Measurements from ENCODE around the gene PITPNB. TPM values are rescaled to one million over a fixed set of nuclear protein-coding genes. Genes with fewer than 3 reads are reported as not detected.

Gene PITPNB
- total RNA-seq, 1 experiment from 2014 or later: 70.7 TPM

DNA sequence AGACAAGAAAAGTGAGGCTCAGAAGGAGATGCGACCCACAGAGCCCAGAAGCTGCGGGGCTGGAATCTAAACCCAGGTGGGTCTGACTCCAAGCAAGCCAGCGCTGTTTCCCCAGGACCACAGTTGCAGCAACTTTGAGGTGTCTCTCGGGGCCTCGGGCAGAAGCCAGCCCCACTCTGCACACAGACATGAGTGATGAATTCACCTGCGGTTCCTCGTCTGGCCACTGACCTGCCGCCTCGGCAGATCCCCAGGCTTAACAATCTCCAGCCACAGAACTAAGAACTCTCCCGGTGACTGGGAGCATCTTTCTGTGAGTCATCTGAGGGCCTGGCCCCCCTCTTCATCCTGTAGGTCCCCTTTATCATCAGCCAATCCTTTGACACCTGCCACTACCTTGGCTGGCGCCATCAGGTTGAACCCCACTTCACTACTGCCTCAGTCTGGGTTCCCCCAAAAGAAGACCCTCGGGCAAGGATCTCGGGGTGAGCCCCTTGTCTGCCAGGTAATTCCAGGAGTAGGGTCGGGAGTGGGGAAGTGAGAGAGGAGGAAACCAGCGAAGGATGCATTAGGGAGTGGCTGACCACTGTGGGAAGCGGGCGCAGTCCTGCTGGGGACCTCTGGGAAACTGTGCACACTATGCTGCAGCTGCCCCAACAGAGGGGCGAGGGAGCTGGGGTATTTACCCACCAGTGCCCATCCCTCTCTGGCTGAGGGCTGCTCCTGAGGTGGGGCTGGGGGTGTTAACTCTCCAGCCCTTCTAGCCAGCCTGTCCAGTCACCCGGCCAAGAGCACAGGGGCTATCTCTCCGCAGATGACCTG is 84.5 kb downstream of the PITPNB start:
- ATAC-seq: no peak
- TF ChIP-seq, protein P1, sequence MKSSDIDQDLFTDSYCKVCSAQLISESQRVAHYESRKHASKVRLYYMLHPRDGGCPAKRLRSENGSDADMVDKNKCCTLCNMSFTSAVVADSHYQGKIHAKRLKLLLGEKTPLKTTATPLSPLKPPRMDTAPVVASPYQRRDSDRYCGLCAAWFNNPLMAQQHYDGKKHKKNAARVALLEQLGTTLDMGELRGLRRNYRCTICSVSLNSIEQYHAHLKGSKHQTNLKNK (CRISPR knock-in tag; IDR thresholded peaks at IDR 0.05): no peak
- TF ChIP-seq ZNF317 (CRISPR knock-in tag; IDR thresholded peaks at IDR 0.05; ENCODE audit: borderline replicate concordance, low read depth): no peak
- no peak for TF ChIP-seq SP1 (CRISPR knock-in tag; conservative IDR thresholded peaks at IDR 0.05)
- TF ChIP-seq, protein P2, sequence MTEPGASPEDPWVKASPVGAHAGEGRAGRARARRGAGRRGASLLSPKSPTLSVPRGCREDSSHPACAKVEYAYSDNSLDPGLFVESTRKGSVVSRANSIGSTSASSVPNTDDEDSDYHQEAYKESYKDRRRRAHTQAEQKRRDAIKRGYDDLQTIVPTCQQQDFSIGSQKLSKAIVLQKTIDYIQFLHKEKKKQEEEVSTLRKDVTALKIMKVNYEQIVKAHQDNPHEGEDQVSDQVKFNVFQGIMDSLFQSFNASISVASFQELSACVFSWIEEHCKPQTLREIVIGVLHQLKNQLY (CRISPR knock-in tag; IDR thresholded peaks at IDR 0.05): no peak
- no peak for TF ChIP-seq GABPB1 (CRISPR knock-in tag; IDR thresholded peaks at IDR 0.05)
- TF ChIP-seq GTF2I (CRISPR knock-in tag; conservative IDR thresholded peaks at IDR 0.05): no peak
- no peak for TF ChIP-seq CREM (CRISPR knock-in tag; IDR thresholded peaks at IDR 0.05)
- TF ChIP-seq E2F5 (CRISPR knock-in tag; IDR thresholded peaks at IDR 0.05): no peak
- TF ChIP-seq TP53 (CRISPR knock-in tag; IDR thresholded peaks at IDR 0.05): no peak
- TF ChIP-seq SMAD3 (CRISPR knock-in tag; IDR thresholded peaks at IDR 0.05; ENCODE audit: borderline replicate concordance): no peak
- TF ChIP-seq ZNF425 (CRISPR knock-in tag; conservative IDR thresholded peaks at IDR 0.05): no peak
- no peak for TF ChIP-seq ZNF512 (CRISPR knock-in tag; IDR thresholded peaks at IDR 0.05; ENCODE audit: borderline replicate concordance)
- TF ChIP-seq ZNF138 (CRISPR knock-in tag; conservative IDR thresholded peaks at IDR 0.05): no peak
- no peak for TF ChIP-seq NR1H2 (CRISPR knock-in tag; IDR thresholded peaks at IDR 0.05)
- TF ChIP-seq RELA (CRISPR knock-in tag; IDR thresholded peaks at IDR 0.05; ENCODE audit: borderline replicate concordance): no peak
- TF ChIP-seq ZNF416 (CRISPR knock-in tag; IDR thresholded peaks at IDR 0.05): no peak
- no peak for TF ChIP-seq FOXP4 (CRISPR knock-in tag; IDR thresholded peaks at IDR 0.05)
- TF ChIP-seq ZNF121 (CRISPR knock-in tag; IDR thresholded peaks at IDR 0.05): no peak
- peaks cover 28% of the 10 kb centered on the region for H3K4me1 Mint-ChIP-seq
- no peak for DNase-seq (ENCODE audit: low spot score)
- ChIA-PET POLR2A (no interaction called here), CTCF (no interaction called here)
- 0 out of 2 replicates have a peak, but pooled peaks cover 3% of the 10 kb centered on the region for H3K27me3 Mint-ChIP-seq (ENCODE audit: low read depth)
- no peak overlapping the region for H3K4me3 Mint-ChIP-seq
- peak overlapping the region; percentile 47; the same call in 1 of the 2 replicates for H3K27ac Mint-ChIP-seq
- H3K36me3 Mint-ChIP-seq: peaks cover 16% of the 10 kb centered on the region
- peaks cover 17% of the 10 kb centered on the region for H3K9me3 Mint-ChIP-seq

All from WTC11 (cell line).